Esophagus squamous epithelium (tissue), 5 donors: ENCODE data around the gene CCDC15. TPM values are rescaled to one million over a fixed set of nuclear protein-coding genes. Genes with fewer than 3 reads are reported as not detected.

Experiments used
- DNase-seq: peaks from one replicate; lab custom pipeline; 2025; lab: John Stamatoyannopoulos, UW
- H3K27ac ChIP-seq, 4 donors: fragments of 200-600 bp; sonication (generic); one replicate each; pipeline ENCODE4 v1.5.1; 2016 to 2019; ENCODE audit warnings: mild to moderate bottlenecking in 1 of 4
- H3K27me3 ChIP-seq, 4 donors: fragments of 200-600 bp; sonication (generic); 1 replicate in 3 of 4; 2 replicates in 1 of 4; pipeline versions ENCODE4 v1.5.1 to v1.6.0; 2017 to 2021; ENCODE audit warnings: antibody characterized with exemption in 1 of 4
- H3K36me3 ChIP-seq, 3 donors: fragments of 200-600 bp; sonication (generic); one replicate each; pipeline ENCODE4 v1.5.1; 2016 to 2019
- H3K4me1 ChIP-seq, 3 donors: fragments of 200-600 bp; sonication (generic); one replicate each; pipeline ENCODE4 v1.5.1; 2017 to 2019
- H3K4me3 ChIP-seq, 4 donors: fragments of 200-600 bp; sonication (generic); 1 replicate in 3 of 4; 2 replicates in 1 of 4; pipeline ENCODE4 v1.5.1; 2016 to 2019; ENCODE audit warnings: mild to moderate bottlenecking in 2 of 4, moderate library complexity in 1 of 4
- H3K9me3 ChIP-seq, 3 donors: fragments of 200-600 bp; sonication (generic); one replicate each; pipeline ENCODE4 v1.5.1; 2016 to 2019
- CTCF ChIP-seq, 6 experiments: fragments of 450-650 bp in 4 of 6; fragments of 200-600 bp in 2 of 6; sonication (generic) in 2 of 6; IDR thresholded peaks; one replicate each; pipeline ENCODE4 v1.5.1; 2016 to 2019; ENCODE audit warnings: antibody characterized with exemption in 6 of 6, mild to moderate bottlenecking in 4 of 6, moderate library complexity in 4 of 6
- POLR2A ChIP-seq, 4 donors: fragments of 450-650 bp; IDR thresholded peaks; one replicate each; pipeline ENCODE4 v1.6.1; 2017; ENCODE audit warnings: antibody characterized with exemption in 4 of 4, mild to moderate bottlenecking in 4 of 4, moderate library complexity in 3 of 4
- WGBS, 2 donors: methylation state at CpG; one replicate each; pipeline ENCODE4 v1.1.5; 2018; 5-methylcytosine and 5-hydroxymethylcytosine counted together
- intact Hi-C: fragments of 100-400 bp; cut with DNase I; formaldehyde crosslinking; loops from one replicate; pipeline ENCODE4 v1.15.0; 2022
- total RNA-seq, 4 donors: library from RNA; depleted of rRNA; stranded (reverse); fragments of >200 nt; gene quantifications; one replicate each; pipeline ENCODE4 v1.1.0, GENCODE V29; 2016
- donor health status: DM: yes; HTN: yes; CAD: no.

CCDC15 gene
- total RNA-seq, 4 donors from 2014 or later, result 2.0 to 3.2 (median 2.9) TPM

DNA sequence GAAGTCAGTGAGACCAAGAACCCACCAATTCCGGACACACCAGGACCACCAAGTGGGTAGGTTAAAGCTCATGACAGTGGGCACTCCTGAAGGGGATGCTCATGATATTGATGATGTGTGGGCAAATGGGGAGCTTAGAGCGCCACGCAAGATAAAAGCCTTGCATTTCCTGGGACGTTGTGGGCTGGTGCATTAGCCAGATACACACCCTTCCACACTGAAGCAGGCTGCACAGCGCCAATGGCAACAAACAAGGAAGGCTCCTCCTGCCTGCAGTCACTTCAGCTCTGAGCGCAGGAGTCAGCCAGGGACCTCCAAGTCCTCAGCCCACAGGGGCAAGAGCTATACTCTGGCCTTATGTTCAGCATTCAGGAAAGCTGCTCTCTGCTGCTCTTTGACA is 136.8 kb downstream of the CCDC15 start:
- no peak for TF ChIP-seq POLR2A (IDR thresholded peaks at IDR 0.05)
- no peak for TF ChIP-seq CTCF (IDR thresholded peaks at IDR 0.05)
- Histone ChIP-seq H3K4me1 (peaks cover 0 to 12% (median 0%) of the 10 kb centered on the region in 3 donors), H3K4me3 (no peak overlapping the region), H3K36me3 (peaks cover 0 to 23% (median 0%) of the 10 kb centered on the region in 3 donors), H3K27ac (peak overlapping the region in 3 of 4 donors; percentile 46 to 53 (median 51)), H3K9me3 (no peaks in the 10 kb centered on the region), H3K27me3 (no peaks in the 10 kb centered on the region)
- DNase-seq, result no peak
- WGBS, 2 donors, result 69 to 89% methylated on average over 5 of the region's 6 CpGs
- intact Hi-C loops, result no loop called here

Other genes starting within 250 kb of the CCDC15 start
- gene NRGN, start 214.3 kb upstream of the CCDC15 start, total RNA-seq, result 1 to 10 TPM in 3 of 4 donors, under 1 TPM in 1; 0.83 to 5.0 (median 1.5) TPM
- 10 to 100 TPM in 1 of 4 donors, 1 to 10 TPM in 3; 5.1 to 10.2 (median 7.6) TPM for gene VSIG2, start 201.9 kb upstream of the CCDC15 start, total RNA-seq
- gene ESAM, start 191.9 kb upstream of the CCDC15 start, total RNA-seq, result 10 to 100 TPM in 2 of 4 donors, 1 to 10 TPM in 2; 5.6 to 23.1 (median 9.7) TPM
- gene MSANTD2, start 153.8 kb upstream of the CCDC15 start, total RNA-seq, result 10 to 100 TPM in 1 of 4 donors, 1 to 10 TPM in 3; 5.2 to 16.4 (median 6.7) TPM
- 10 to 100 TPM in 1 of 4 donors, 1 to 10 TPM in 3; 1.8 to 12.4 (median 3.8) TPM for gene ROBO3, start 88.8 kb upstream of the CCDC15 start, total RNA-seq
- gene ROBO4, start 56.3 kb upstream of the CCDC15 start, total RNA-seq, result 10 to 100 TPM in 2 of 4 donors, 1 to 10 TPM in 2; 4.5 to 11.9 (median 8.6) TPM
- not detected for gene HEPN1, start 35.0 kb upstream of the CCDC15 start, total RNA-seq
- not detected for gene HEPACAM, start 18.2 kb upstream of the CCDC15 start, total RNA-seq
- gene SLC37A2, start 109.1 kb downstream of the CCDC15 start, total RNA-seq, result 10 to 100 TPM; 24.9 to 44.4 (median 29.4) TPM
- 10 to 100 TPM in 3 of 4 donors, 1 to 10 TPM in 1; 7.5 to 17.3 (median 13.9) TPM for gene TMEM218, start 157.4 kb downstream of the CCDC15 start, total RNA-seq
- 1 to 10 TPM in 2 of 4 donors, under 1 TPM in 1, not detected in 1; 0.40 to 5.9 (median 1.1) TPM for gene PKNOX2, start 210.5 kb downstream of the CCDC15 start, total RNA-seq